ENCODE measurements around the gene ZNF764.
A peak's percentile ranks its signal among the peaks of the same experiment; 100 is the strongest.

The ZNF764 gene

DNA sequence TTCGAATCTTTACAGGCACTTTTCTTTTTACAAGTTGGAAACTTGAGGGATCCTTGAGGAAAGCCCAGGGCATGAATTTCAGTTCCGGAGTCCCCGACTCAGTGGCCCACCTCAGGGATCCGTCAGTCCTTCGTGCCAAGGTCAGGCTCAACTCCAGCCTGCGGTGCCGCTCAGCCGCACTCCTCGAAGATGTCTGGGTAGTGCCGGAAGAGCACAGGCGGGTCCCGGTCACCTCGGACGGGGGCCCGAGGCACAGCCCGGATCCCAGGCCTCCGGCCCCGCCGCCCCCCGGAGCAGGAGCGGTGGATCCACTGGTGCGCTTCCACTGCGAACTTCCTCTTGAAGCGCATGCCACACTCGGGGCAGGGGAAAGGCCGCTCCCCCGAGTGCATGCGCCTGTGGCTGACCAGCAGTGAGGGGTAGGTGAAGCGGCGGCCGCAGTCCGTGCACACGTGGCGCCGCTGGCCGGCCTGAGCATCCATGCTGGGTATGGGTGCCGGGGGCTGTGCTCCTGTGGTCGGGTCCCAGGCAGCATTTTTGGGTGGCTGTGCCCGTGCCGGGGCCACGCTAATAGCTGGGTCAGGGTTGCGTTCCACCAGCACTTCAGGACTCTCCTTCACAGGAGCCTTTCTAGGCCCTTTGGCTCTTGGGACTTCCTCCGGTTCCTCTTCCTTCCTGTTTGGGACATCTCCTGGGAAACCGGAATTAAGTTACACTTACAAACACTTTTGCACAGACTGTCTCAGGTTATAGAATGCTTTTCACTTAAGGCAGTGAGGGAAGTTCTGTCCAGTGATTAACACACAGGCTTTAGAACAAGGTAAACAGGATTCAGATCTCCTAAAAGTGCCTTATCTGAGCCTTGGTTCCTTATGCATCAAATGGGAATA, 11.8 kb upstream of the ZNF764 start:
- no peak for DNase-seq

DNA sequence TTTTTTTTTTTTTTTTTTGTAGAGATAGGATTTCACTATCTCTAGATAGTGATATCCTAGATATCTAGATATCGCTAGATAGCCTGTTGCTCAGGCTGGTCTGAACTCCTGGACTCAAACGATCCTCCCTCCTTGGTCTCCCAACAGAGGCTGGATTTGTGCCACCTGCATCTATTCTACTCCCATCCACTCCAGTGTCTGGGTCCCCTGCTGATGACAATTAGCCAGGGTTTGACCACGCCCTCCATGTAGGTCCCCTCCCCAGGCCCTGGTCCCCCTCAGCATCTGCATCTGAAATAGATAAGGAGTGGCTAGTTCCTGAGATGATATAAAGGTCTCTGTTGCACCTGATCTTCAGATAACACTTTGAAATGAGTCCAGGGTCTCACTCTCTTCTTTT, 11.1 kb upstream of the ZNF764 start:
- no peak for DNase-seq

DNA sequence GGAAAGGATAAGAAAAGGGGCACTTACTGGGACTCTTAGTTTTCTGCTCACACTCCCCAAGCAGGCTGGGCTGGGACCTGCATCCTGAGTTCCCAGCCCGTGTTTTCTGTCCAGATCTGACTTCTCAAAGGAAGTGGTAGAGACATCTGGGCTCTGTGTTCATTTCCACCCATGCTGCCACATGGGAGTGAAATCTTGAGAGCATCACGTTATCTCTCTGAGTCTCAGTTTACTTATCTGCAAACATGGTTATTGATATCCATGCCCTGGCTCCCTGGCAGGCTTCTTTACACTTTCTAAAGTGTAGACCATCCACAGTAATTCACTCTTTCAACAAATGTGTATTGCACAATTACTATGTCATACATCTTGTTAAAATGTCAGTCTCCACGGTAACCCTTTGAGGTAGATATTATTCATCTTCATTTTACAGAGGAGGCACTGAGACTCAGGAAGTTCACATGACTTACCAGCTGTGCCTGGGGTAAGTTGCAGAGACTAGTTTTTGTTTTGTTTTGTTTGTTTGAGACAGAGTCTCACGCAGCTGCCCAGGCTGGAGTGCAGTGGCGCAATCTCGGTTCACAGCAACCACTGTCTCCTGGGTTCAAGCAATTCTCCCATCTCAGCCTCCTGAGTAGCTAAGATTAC, 9.9 kb upstream of the ZNF764 start:
- peak in 1 of 2 experiments; percentile 22 for DNase-seq

DNA sequence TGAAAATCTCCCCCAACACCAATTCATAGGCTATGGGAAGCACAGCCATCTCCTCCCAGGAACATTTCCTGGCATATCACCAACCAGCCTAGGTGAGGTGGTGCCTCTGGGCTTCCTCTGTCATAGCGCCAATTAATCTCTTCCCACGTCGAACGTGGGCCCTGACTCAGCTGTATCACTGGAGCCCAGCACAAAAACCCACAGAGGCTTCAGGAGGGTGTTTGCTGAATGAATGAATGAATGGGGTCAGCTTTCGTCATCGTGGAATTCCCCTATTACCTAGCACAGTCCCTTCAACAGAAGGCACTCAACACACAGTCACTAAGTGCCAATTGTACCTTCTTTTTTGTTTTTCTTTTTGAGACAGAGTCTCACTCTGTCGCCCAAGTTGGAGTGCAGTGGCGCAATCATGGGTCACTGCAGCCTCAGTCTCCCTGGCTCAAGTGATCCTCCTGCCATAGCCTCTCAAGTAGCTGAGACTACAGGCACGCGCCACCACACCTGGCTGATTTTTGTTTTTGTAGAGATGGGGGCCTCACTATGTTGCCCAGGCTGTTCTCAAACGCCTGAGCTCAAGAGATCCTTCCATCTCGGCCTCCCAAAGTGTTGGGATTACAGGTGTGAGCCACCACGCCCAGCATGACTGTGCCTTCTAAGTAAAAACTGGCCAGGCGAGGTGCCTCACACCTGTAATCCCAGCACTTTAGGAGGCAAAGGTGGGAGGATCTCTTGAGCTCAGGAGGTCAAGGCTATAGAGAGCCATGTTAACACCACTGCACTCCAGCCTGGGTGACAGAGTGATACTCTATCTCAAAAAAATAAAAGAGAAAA, 9.2 kb upstream of the ZNF764 start:
- DNase-seq = no peak

DNA sequence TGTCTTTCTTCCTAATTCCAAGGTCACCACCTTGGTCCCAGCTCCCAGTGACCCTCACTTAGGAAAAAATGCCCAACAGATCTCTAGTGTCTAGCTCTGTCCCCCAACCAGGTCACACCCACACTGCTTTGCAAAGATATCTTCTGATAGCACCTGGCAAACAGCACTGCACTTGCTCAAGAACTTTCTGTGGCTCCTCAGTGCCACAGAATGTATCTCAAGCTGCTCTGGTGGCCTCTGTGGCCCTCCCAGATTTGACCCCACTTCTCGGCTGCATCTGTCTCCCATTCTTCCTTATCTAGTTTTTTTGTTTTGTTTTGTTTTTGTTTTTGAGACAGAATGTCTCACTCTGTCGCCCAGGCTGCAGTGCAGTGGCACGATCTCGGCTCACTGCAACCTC, 8.4 kb upstream of the ZNF764 start:
- DNase-seq = no peak

DNA sequence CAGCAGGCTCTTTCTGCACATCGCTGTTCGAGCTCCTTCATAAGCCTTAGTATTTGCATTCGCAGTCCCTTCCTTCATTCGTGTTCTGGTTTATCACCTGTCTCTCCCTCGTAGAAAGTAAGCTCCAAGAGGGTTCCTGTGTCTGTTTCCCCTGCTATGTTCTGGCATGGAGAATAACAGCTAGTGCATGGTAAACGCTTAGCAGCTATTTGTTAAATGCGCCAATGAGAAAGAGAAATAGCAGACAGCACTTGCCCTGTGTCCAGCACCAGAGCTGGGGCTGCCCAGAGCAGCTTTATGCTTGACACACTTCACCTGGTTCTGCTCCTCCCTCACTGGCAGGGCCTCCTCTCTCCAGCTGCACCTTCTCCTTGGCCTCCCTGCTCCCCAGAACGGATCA, 7.8 kb upstream of the ZNF764 start:
- DNase-seq = no peak

DNA sequence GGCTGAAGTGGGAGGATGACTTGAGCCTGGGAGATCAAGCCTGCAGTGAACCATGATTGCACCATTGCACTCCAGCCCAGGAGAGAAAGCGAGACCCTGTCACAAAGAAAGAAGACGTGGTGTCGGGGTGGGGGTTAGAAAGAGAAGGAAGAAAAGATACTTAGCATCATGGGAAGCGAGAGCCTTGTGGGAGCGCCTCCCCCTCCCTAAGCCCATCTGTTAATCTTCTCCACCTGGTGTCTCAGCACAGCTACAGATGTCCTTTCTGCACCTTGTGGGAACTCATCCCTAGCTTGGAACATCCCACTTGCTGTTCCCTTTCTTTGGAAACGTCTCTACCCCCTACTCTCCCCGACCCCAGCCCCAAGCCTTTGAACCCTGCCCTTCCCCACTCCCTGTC, 7.4 kb upstream of the ZNF764 start:
- DNase-seq = no peak

DNA sequence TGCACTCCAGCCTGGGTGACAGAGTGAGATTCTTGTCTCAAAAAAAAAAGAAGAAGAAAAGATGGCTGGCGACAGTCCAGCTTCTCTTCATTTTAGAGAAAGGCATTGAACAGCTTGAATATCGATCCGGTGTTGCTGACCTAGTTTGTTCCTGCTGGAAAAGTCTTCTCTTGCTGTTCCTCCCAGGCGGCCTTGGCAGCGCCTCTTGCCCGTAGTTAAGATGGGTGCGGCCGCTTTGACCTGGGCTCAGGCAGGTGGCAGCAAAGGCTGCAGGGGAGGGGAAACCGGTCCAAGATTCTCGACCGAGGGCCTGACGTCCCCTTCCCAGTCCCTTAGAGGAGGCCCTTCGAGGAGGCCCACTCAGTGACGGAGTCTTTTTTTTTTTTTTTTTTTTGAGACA, 3.8 kb upstream of the ZNF764 start:
- DNase-seq = no peak

DNA sequence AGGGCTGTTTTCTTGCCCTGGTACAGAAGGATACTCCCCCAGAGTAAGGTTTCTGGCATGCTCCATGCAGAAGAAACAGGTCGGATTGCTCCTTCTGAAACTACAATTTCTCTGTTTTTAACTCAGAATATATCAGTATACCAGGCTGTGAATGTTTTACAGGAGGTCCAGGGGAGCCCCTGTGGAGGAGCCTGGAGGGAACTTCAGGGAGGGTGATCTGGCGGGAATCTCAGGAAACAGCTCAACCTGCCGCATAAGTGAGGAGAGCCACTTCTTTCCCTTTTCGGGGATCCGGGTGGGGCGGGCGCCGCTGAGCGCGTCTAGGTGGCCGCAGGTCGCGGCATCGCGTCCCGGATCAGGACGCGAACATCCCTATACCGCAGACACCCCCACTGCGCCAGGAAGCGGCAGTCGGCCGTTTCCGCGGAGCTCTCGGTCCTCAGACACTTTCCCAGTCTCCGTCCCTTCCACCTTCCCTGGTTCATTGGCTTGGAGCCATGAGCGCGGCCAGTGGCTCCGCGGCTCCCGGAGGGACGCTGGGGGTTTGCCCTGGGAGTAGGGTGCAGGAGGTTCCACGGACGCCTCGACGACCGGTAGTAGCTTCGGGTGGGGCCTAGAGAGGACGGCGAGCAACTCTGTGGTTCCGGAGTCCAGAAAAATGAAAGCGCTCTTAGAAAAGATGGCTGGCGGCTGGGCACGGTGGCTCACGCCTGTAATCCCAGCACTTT, 3.1 kb upstream of the ZNF764 start:
- no peak for DNase-seq

DNA sequence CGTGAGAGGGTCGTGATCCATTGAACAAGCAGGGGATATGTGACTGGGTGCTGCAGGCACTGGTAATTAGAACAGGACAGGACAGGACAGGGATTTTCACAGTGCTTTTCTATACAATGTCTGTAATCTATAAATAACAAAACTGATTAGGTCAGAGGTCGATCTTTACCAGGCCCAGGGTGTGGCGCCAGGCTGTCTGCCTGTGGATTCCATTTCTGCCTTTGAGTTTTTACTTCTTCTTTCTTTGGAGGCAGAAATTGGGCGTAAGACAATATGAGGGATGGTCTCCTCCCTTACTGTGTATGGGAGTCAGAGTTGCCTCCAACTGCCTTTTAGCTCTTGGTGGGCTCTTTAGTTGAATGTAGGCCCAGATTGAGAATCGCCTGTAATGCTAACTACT, 1.5 kb upstream of the ZNF764 start:
- no peak for DNase-seq

DNA sequence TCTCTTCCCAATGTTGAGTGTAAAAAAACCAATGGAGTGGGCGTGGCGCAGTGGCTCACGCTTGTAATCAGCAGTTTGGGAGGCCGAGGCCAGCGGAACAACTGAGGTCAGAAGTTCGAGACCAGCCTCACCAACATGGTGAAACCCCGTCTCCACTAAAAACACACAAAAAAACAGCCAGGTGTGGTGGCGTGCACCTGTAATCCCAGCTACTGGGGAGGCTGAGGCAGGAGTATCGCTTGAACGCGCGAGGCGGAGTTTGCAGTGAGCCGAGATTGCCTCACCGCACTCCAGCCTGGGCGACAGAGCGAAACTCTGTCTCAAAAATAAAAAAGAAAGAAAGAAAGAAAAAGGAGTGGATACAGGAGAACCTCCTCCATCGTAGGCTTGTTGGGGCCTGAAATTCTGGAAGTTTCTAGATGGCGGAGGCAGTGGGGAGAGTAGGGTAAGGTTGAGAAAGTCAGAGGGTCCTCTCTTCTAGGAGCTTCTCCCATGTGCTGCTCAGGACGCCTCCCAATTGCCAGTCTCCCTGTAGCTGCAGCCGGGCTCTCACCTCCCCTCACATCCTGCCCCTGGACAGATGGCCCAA, 709 bp upstream of the ZNF764 start:
- no peak for DNase-seq

DNA sequence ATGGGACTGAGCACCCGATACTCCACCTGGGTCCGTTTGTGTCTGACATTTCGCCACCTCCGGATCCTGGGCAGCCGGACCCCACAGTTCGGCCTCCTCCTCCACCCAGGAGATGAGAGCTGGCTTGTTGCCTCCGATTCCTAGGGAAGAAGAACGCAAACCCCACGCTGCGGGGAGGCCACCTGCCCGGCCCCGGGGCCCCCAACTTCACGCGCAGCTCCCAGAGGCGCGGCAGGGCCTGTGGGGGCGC, 542 bp downstream of the ZNF764 start:
- peak in 1 of 2 experiments; percentile 17 for DNase-seq

DNA sequence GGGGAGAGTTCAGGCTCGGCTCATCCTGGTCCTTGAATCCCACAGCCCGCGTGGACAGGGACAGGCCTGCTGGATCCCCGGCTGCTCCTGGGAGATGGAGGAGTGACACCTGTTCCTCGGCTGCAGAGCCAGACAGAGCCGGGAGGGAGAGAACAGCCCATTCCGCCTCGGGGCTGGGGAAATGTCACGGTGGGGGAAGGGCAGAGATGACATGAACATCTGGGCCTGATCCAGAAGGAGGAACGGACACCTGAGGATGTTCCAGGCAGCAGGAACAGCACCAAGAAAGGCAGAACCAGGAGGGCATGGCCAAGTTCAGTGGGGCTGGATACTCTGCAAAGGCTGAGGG, 2.1 kb downstream of the ZNF764 start:
- DNase-seq = no peak

DNA sequence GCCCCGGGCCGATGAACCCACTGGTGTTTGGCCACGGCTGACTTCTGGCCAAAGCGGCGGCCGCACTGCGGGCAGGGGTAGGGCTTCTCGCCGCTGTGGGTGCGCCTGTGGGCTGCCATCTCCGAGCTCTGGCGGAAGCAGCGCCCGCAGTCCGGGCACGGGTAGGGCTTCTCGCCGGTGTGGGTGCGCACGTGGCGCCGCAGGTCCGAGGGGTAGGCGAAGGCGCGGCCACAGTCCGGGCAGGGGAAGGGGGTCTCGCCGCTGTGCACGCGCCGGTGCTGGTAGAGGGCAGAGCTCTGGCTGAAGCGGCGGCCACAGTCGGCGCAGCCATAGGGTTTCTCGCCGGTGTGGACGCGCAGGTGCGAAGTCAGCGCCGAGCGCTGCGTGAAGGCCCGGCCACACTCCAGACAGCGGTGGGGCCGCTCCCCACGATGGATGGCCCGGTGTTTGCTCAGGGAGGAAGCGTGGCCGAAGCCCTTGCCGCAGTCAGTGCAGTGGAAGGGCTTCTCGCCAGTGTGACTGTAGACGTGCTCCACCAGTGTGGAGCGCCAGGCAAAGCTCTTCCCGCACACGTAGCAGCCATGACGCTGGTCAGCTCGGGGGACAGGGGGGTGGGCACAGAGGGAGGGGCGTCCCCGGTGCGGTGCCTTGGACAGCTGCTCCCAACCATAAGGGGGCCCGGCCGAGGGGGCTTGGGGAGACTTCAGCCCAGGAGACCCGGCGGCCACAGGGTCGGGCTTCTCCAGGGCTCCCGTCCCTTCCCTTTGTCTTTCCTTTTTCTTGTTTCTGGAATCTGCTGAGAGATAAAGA, 2.7 kb downstream of the ZNF764 start:
- no peak for DNase-seq

DNA sequence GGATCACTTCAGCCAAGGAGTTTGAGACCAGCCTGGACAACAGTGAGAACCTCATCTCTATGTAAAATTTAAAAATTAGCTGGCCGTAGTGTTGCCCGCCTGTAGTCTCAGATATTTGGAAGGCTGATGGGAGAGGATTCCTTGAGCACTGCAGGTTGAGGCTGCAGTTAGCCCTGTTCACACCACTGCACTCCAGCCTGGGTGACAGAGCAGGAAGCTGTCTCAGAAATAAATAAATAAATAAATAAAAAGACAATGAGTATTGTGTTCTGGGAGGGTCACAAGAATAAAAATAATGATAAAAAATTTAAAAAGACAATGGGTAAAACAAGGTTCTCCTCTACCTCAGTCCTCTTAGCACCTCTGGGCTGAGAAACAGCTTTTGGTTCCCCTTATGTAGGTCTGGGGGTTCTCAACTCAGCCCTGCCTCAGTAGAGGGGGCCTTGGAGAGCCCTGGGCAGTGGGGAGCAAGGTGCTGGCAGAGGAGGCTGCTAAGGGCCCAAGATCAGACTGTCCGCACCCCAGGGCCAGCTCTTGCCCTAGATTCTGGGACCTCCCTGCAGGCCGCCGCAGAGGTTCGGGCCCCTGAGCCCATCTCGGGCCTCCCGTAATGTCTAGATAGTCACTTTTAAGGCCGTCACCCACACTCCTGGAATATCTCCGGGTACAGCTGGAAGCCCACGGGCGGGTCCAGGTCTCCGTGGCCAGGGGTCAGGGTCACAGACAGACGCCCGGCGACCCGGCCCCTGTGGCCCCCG, 3.4 kb downstream of the ZNF764 start:
- no peak for DNase-seq

DNA sequence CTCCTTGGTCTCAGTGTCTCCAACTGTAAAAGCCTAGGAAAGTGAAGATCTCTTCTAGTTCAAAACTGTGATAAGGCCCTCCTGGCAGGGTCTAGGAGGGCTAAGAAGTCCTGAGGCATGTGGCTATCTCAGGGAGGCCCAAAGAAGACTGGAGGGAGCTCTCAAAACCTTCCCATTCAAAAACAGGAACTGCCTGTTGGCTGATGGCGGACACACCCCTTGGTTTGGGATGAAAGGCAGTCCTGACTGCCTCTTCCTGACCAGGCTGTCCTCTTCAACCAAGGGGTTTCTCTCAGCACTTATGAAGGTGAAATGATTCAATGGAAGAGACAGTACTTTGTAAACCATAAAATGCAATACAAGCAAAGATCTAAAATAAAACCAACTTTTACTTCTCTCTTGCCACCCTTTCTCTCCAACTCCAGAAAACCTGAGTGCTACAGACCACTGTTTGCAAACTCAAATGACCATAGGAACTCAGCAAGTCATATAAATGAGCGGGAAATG, 4.7 kb downstream of the ZNF764 start:
- DNase-seq = no peak

DNA sequence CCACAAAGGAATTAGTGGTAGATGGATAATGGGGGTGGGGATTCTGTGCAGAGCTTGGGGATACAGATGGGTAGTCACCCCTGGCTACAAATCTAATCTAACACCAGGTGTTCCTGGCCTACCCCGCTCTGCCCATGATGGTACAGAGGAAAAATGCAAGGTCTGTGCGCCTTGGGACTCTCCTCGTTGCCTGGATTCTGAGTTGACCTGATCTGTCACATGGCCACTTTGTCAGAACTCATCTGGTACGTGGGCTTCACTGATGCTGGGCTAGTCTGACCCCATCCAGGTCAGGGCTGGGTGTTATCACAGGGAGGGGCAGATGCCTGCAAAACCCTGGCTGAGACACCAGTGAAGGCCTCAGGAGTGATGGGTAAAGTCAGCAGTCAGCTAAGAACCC, 5.2 kb downstream of the ZNF764 start:
- no peak for DNase-seq

DNA sequence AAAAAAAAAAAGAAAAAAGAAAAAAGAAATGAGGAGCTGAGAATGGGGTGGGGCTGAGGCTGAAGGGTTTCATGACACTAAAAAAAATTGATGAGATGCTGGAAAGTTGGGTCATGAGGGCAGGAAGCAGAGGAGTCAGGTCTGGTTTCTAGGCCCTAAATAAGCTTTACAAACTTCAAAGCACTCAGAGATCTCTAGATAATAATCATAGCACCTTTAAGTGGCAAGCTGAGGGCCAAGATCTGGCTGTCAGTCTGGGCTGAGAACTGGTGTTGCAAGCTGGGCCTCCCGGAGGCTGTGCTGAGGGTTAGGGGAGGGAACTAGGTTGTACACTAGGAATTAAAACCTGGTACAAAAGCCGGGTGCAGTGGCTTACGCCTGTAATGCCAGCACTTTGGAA, 6.4 kb downstream of the ZNF764 start:
- no peak for DNase-seq

DNA sequence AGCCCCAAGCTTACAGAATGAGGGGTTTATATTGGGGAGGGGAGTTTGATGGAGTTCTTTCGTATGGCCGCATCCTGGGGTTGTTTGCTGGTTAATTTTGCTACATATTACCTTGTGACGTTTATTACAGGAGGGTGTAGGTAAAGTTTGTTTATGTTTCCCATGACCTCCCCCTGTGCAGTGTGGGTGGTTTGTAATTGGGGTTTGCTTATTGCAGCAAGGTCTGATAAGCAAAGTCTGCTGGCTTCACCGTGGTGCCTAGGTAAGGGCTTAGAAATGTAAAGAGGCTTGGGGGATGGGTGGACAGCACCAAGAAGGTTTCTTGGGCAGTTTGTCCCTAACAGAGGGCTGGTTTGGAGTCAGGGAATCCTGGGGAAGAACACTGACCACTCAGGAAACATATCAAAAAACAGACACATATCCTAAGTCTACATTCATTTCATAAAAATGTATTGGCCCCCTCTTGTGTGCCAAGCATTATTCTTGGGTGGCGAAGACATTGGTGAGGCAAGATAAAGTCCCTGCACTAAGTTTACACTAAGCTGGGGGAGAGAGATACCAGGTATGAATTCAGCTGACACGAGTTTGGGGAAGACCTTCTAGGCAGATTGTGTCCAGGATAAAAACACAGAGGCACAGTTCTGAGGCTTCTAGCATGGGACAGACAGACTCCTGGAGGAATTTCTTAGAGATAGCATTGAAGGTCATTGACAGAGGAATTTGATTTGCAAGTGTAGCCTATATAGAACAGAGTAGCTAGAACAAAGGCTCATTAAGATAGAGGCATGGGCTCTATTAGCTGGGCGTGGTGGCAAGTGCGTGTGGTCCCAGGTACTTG, 9.5 kb downstream of the ZNF764 start:
- DNase-seq = no peak

DNA sequence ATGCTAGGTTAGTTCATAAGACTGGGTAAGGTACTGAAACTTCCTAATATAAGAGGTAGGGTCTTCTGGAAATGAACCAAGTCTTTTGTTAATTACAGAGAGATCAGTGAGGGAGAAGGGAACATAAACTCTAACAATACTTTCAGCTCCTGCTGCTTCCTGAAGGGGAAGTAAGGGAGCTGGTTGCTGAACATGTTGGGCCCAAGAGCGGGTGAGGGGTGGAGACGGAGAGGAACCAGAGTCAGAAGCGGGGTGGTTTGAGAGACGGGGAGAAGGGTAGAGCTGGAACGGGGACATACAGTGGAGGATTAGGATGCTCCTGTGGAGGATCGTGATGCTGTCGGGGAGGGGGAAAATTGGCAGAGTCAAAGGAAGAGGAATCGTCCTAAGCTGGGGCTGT, 12.1 kb downstream of the ZNF764 start:
- DNase-seq = no peak
